PC-9 (cell line): Measurements from ENCODE around the gene SC5D.

ENCODE experiments used
- CTCF ChIP-seq: fragments of 200-600 bp; sonication (generic); conservative IDR thresholded peaks from 2 replicates; pipeline ENCODE4 v1.6.1; 2017; ENCODE audit warnings: mixed run types, antibody characterized with exemption, mild to moderate bottlenecking, moderate library complexity
- EZH2 ChIP-seq: fragments of 200-600 bp; sonication (generic); IDR thresholded peaks from 2 replicates; pipeline ENCODE4 v1.8.0; 2017; ENCODE audit warnings: antibody characterized with exemption, low read depth

GRCh38 chr11:121344824-121345223 is 52.3 kb downstream of the SC5D start:
- no peak for TF ChIP-seq CTCF
- TF ChIP-seq EZH2, result no peak
